Hepatic stellate cell (primary cell): ENCODE data around the gene SEC24D.

Experiments used
- DNase-seq: peaks from one replicate; pipeline ENCODE4 v3.0.0; 2011; ENCODE audit warnings: low spot score

SEC24D gene

GRCh38 chr4:118716304-118716703 is 119.6 kb downstream of the SEC24D start:
- no peak for DNase-seq

- no peak for DNase-seq
Measured at GRCh38 chr4:118714682-118715081, 121.2 kb downstream of the SEC24D start.

GRCh38 chr4:118712872-118713271 is 123.1 kb downstream of the SEC24D start:
- no peak for DNase-seq

GRCh38 chr4:118711052-118711451 is 124.9 kb downstream of the SEC24D start:
- no peak for DNase-seq

- no peak for DNase-seq
Measured at GRCh38 chr4:118703118-118703517, 132.8 kb downstream of the SEC24D start.

- peak; percentile 69 for DNase-seq
Measured at GRCh38 chr4:118684873-118685811, 150.8 kb downstream of the SEC24D start, which contains the start of gene METTL14. Gene METTL14 (plus strand): TSS chr4:118685392. CDS start chr4:118685535, 143 bp downstream.

GRCh38 chr4:118683513-118683912 is 152.4 kb downstream of the SEC24D start:
- no peak for DNase-seq

- DNase-seq = peak; percentile 31
Measured at GRCh38 chr4:118682928-118683327, 153.0 kb downstream of the SEC24D start.

GRCh38 chr4:118680808-118681207 is 155.1 kb downstream of the SEC24D start:
- no peak for DNase-seq

GRCh38 chr4:118676128-118676527 is 159.8 kb downstream of the SEC24D start:
- DNase-seq = no peak
